Measurements from ENCODE around the gene NUMB. TPM values are rescaled to one million over a fixed set of nuclear protein-coding genes. Genes with fewer than 3 reads are reported as not detected.
"Not testable (repeated sequence)": the region's sequence is repeated elsewhere in the genome, so short reads cannot be mapped to it uniquely, and the experiment has no call there.

The NUMB gene
- total and polyA plus RNA-seq, 2 experiments from 2014 or later, result 64.8 to 142 TPM

GRCh38 chr14:73365727-73366126 lies 92.6 kb downstream of the NUMB start:
- Histone ChIP-seq H4K20me1 (ENCODE audit: insufficient read depth) (no peaks in the 10 kb centered on the region; the same call in 1 of the 2 replicates), H3K36me3 (ENCODE audit: low read depth) (peaks cover 32% of the 10 kb centered on the region), H3K79me2 (ENCODE audit: insufficient read depth) (peaks cover 100% of the 10 kb centered on the region), H3F3A (ENCODE audit: insufficient read depth) (peaks cover 33% of the 10 kb centered on the region; the same call in 1 of the 2 replicates), H3K9me3 (ENCODE audit: low read depth) (no peaks in the 10 kb centered on the region), H3K27me3 (replicated peaks; ENCODE audit: insufficient read depth) (no peaks in the 10 kb centered on the region), H3K9ac (no peak overlapping the region), H3K4me3 (no peak overlapping the region), H3K27ac (no peak overlapping the region), H3K4me2 (ENCODE audit: unreplicated experiment) (no peak overlapping the region), H3K9me2 (ENCODE audit: insufficient read depth) (no peaks in the 10 kb centered on the region), H3K4me1 (ENCODE audit: insufficient read depth) (no peaks in the 10 kb centered on the region; the same call in 1 of the 2 replicates), H2AFZ (no peak overlapping the region)
- WGBS, 2 experiments (ENCODE audit: low coverage in 1 of 2, low lambda C conversion rate in 2 of 2, missing lambda C conversion rate in 2 of 2), result 53 to 66% methylated on average over 1 of the region's 1 CpG
- TF ChIP-seq EZH2phosphoT487 (IDR thresholded peaks at IDR 0.05; ENCODE audit: insufficient read depth, low read depth) (no peak), EZH2 (IDR thresholded peaks at IDR 0.05; ENCODE audit: insufficient read depth, poor library complexity, severe bottlenecking) (no peak)
- in situ Hi-C loops (cut with MboI), result no loop called here
- DNase-seq, result peak; percentile 5

- in situ Hi-C loops (cut with MboI), result no loop called here
- Histone ChIP-seq H3K27me3 (replicated peaks; ENCODE audit: insufficient read depth) (no peaks in the 10 kb centered on the region), H3K9me3 (ENCODE audit: low read depth) (no peaks in the 10 kb centered on the region), H3F3A (ENCODE audit: insufficient read depth) (peaks cover 34% of the 10 kb centered on the region; the same call in 1 of the 2 replicates), H3K4me1 (ENCODE audit: insufficient read depth) (no peaks in the 10 kb centered on the region; the same call in 1 of the 2 replicates), H3K9me2 (ENCODE audit: insufficient read depth) (no peaks in the 10 kb centered on the region), H3K79me2 (ENCODE audit: insufficient read depth) (peaks cover 100% of the 10 kb centered on the region), H3K4me3 (no peak overlapping the region), H3K27ac (no peak overlapping the region), H2AFZ (no peak overlapping the region), H3K4me2 (ENCODE audit: unreplicated experiment) (no peak overlapping the region), H3K36me3 (ENCODE audit: low read depth) (peaks cover 32% of the 10 kb centered on the region), H3K9ac (no peak overlapping the region), H4K20me1 (ENCODE audit: insufficient read depth) (no peaks in the 10 kb centered on the region; the same call in 1 of the 2 replicates)
- DNase-seq, result no peak
- WGBS, 2 experiments (ENCODE audit: low coverage in 1 of 2, low lambda C conversion rate in 2 of 2, missing lambda C conversion rate in 2 of 2), result 100% methylated on average over 2 of the region's 2 CpGs
- no peak for TF ChIP-seq EZH2phosphoT487 (IDR thresholded peaks at IDR 0.05; ENCODE audit: insufficient read depth, low read depth)
- TF ChIP-seq EZH2 (IDR thresholded peaks at IDR 0.05; ENCODE audit: insufficient read depth, poor library complexity, severe bottlenecking), result no peak
These were observed 93.8 kb downstream of the NUMB start for GRCh38 chr14:73364559-73364958.

- H4K20me1 ChIP-seq (ENCODE audit: insufficient read depth), result no peaks in the 10 kb centered on the region
- no peak for DNase-seq
- H3F3A ChIP-seq (ENCODE audit: insufficient read depth), result peaks cover 27% of the 10 kb centered on the region; the same call in 1 of the 2 replicates
- H3K4me3 ChIP-seq, result no peak overlapping the region
- no peaks in the 10 kb centered on the region for H3K9me2 ChIP-seq (ENCODE audit: insufficient read depth)
- no peak overlapping the region for H3K9ac ChIP-seq
- peaks cover 99% of the 10 kb centered on the region for H3K79me2 ChIP-seq (ENCODE audit: insufficient read depth)
- H3K9me3 ChIP-seq (ENCODE audit: low read depth), result no peaks in the 10 kb centered on the region
- no peak overlapping the region for H3K4me2 ChIP-seq (ENCODE audit: unreplicated experiment)
- no peak overlapping the region for H3K27ac ChIP-seq
- H3K27me3 ChIP-seq (replicated peaks; ENCODE audit: insufficient read depth), result no peaks in the 10 kb centered on the region
- no peak overlapping the region for H2AFZ ChIP-seq
- TF ChIP-seq EZH2phosphoT487 (IDR thresholded peaks at IDR 0.05; ENCODE audit: insufficient read depth, low read depth) (no peak), EZH2 (IDR thresholded peaks at IDR 0.05; ENCODE audit: insufficient read depth, poor library complexity, severe bottlenecking) (no peak)
- H3K36me3 ChIP-seq (ENCODE audit: low read depth), result peaks cover 29% of the 10 kb centered on the region
- in situ Hi-C loops (cut with MboI), result no loop called here
- no peaks in the 10 kb centered on the region for H3K4me1 ChIP-seq (ENCODE audit: insufficient read depth)
These were observed 98.9 kb downstream of the NUMB start for GRCh38 chr14:73359445-73359844.

GRCh38 chr14:73358187-73358586 lies 100.2 kb downstream of the NUMB start:
- Histone ChIP-seq H3K36me3 (ENCODE audit: low read depth) (peaks cover 26% of the 10 kb centered on the region), H3K79me2 (ENCODE audit: insufficient read depth) (peaks cover 99% of the 10 kb centered on the region), H3K9ac (no peak overlapping the region), H2AFZ (no peak overlapping the region), H3K27ac (no peak overlapping the region), H3K4me1 (ENCODE audit: insufficient read depth) (no peaks in the 10 kb centered on the region), H3K9me2 (ENCODE audit: insufficient read depth) (no peaks in the 10 kb centered on the region), H3K4me3 (no peak overlapping the region), H4K20me1 (ENCODE audit: insufficient read depth) (no peaks in the 10 kb centered on the region), H3K9me3 (ENCODE audit: low read depth) (no peaks in the 10 kb centered on the region), H3K4me2 (ENCODE audit: unreplicated experiment) (no peak overlapping the region), H3F3A (ENCODE audit: insufficient read depth) (peaks cover 24% of the 10 kb centered on the region; the same call in 1 of the 2 replicates), H3K27me3 (replicated peaks; ENCODE audit: insufficient read depth) (no peaks in the 10 kb centered on the region)
- WGBS, 2 experiments (ENCODE audit: low coverage in 1 of 2, low lambda C conversion rate in 2 of 2, missing lambda C conversion rate in 2 of 2), result 95 to 100% methylated on average over 1 of the region's 1 CpG
- TF ChIP-seq EZH2phosphoT487 (IDR thresholded peaks at IDR 0.05; ENCODE audit: insufficient read depth, low read depth) (no peak), EZH2 (IDR thresholded peaks at IDR 0.05; ENCODE audit: insufficient read depth, poor library complexity, severe bottlenecking) (no peak)
- in situ Hi-C loops (cut with MboI), result no loop called here
- no peak for DNase-seq

GRCh38 chr14:73349091-73349490 lies 109.3 kb downstream of the NUMB start:
- peaks cover 97% of the 10 kb centered on the region for H3K79me2 ChIP-seq (ENCODE audit: insufficient read depth)
- H3K36me3 ChIP-seq (ENCODE audit: low read depth); H3K4me2 ChIP-seq (ENCODE audit: unreplicated experiment); H3K4me1 ChIP-seq (ENCODE audit: insufficient read depth); H2AFZ ChIP-seq; H3K9ac ChIP-seq; DNase-seq; H3K9me2 ChIP-seq (ENCODE audit: insufficient read depth); in situ Hi-C loops (cut with MboI); H3K27me3 ChIP-seq (replicated peaks; ENCODE audit: insufficient read depth); H3K27ac ChIP-seq; H4K20me1 ChIP-seq (ENCODE audit: insufficient read depth); H3K9me3 ChIP-seq (ENCODE audit: low read depth); H3K4me3 ChIP-seq: not testable (repeated sequence)
- H3F3A ChIP-seq (ENCODE audit: insufficient read depth), result peaks cover 31% of the 10 kb centered on the region
- WGBS, 2 experiments (ENCODE audit: low coverage in 1 of 2, low lambda C conversion rate in 2 of 2, missing lambda C conversion rate in 2 of 2), result 97 to 100% methylated on average over 3 of the region's 3 CpGs

Data from GM23248 (cell line).